ENCODE data around the gene CFAP210. TPM values are rescaled to one million over a fixed set of nuclear protein-coding genes. Genes with fewer than 3 reads are reported as not detected.

The CFAP210 gene
- total RNA-seq, 2 donors from 2014 or later, result not detected

DNA sequence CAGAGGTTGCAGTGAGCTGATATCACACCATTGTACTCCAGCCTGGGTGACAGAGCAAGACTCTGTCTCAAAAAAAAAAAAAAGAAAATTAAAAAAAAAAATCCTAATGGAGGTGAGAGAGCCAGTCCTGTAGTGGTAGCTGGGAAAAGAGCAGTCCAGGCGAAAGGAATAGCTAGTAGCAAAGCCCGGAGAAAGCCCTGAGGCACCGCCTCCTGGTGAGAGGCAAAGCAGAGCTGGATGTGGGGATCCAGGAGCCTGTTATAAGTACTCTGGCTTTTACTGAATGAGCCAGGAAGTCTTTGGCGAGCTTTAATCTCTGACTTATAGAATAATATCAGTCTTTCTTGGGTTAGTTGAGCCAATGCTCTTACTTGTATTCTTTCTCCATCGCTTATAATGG lies 32.9 kb upstream of the CFAP210 start:
- H3K27me3 ChIP-seq, result no peaks in the 10 kb centered on the region
- H3K36me3 ChIP-seq, result no peaks in the 10 kb centered on the region
- DNase-seq, result no peak
- no peak overlapping the region for H3K4me3 ChIP-seq
- no peaks in the 10 kb centered on the region for H3K9me3 ChIP-seq
- no peak overlapping the region for H3K9ac ChIP-seq (ENCODE audit: low read depth in 2 of 2, low read length in 2 of 2)
- H3K4me1 ChIP-seq, result no peaks in the 10 kb centered on the region
- intact Hi-C loops (cut with DNase I), result no loop called here
- TF ChIP-seq, protein P1, sequence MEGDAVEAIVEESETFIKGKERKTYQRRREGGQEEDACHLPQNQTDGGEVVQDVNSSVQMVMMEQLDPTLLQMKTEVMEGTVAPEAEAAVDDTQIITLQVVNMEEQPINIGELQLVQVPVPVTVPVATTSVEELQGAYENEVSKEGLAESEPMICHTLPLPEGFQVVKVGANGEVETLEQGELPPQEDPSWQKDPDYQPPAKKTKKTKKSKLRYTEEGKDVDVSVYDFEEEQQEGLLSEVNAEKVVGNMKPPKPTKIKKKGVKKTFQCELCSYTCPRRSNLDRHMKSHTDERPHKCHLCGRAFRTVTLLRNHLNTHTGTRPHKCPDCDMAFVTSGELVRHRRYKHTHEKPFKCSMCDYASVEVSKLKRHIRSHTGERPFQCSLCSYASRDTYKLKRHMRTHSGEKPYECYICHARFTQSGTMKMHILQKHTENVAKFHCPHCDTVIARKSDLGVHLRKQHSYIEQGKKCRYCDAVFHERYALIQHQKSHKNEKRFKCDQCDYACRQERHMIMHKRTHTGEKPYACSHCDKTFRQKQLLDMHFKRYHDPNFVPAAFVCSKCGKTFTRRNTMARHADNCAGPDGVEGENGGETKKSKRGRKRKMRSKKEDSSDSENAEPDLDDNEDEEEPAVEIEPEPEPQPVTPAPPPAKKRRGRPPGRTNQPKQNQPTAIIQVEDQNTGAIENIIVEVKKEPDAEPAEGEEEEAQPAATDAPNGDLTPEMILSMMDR (IDR thresholded peaks at IDR 0.05), result no peak
- H3K27ac ChIP-seq, result no peak overlapping the region

DNA sequence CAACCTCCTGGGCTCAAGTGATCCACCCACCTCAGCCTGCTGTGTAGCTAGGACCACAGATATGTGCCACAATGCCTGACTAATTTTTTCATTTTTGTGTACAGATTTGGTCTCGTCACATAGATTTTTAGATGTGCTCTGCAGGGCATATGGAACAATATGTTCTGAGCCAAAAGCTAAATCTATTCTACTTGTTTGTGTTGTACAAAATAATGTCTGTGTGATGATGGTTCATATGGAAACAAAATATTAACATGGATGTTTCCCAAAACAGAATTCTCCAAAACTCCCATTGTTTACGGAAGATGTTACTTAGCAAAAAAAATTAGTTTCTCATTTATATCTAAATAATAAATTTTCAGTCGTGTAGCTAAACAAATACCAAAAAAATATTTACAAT lies 26.8 kb upstream of the CFAP210 start:
- Histone ChIP-seq H3K4me1 (peaks cover 8% of the 10 kb centered on the region), H3K36me3 (no peaks in the 10 kb centered on the region), H3K4me3 (no peak overlapping the region), H3K27me3 (no peaks in the 10 kb centered on the region), H3K9ac (ENCODE audit: low read depth in 2 of 2, low read length in 2 of 2) (no peak overlapping the region), H3K27ac (no peak overlapping the region), H3K9me3 (no peaks in the 10 kb centered on the region)
- intact Hi-C loops (cut with DNase I), result no loop called here
- DNase-seq, result no peak
- TF ChIP-seq, protein P1 (IDR thresholded peaks at IDR 0.05), result no peak

DNA sequence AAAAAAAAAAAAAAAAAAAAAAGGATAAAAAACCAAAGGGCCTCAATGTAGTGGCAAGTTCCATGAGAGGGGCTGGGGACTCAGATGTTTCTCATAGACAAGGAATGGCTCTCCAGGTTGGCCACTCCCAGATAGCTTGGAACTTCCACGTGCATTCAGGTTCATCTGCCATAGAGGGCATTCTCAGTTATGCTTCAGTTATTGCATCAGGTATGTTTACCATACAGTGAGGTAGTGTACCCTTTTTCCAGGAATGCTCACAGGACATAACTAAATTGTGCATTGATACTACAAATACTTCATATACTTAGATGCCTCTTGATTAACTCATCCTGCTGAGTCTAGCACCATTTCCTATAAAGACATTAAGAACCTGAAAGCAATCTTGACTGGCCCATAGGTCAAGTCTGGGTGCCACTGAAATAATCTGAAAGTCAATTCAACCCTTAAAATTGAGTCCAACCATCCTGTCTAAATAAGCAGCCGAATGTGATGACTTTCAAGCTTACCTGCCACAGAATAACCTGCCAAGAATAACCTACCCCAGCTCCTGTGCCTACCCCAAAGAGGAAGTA lies 24.8 kb upstream of the CFAP210 start:
- TF ChIP-seq, protein P1 (IDR thresholded peaks at IDR 0.05), result no peak
- Histone ChIP-seq H3K27ac (no peak overlapping the region), H3K27me3 (no peaks in the 10 kb centered on the region), H3K9me3 (no peaks in the 10 kb centered on the region), H3K4me3 (no peak overlapping the region), H3K4me1 (peaks cover 17% of the 10 kb centered on the region), H3K36me3 (no peaks in the 10 kb centered on the region), H3K9ac (ENCODE audit: low read depth in 2 of 2, low read length in 2 of 2) (no peak overlapping the region)
- intact Hi-C loops (cut with DNase I), result no loop called here
- no peak for DNase-seq

DNA sequence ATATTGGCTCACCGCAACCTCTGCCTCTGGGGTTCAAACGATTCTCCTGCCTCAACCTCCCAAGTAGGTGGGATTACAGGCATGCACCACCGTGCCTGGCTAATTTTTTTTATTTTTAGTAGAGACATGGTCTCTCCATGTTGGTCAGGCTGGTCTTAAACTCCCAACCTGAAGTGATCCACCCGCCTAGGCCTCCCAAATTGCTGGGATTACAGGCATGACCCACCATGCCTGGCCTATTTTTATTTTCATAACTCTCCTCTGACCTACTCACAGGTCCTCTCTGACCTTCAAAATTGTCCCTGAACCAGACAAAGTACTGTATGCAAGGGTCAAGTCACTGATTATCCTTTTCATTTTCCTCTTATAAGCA lies 23.5 kb upstream of the CFAP210 start:
- H3K27ac ChIP-seq, result no peak overlapping the region
- no peaks in the 10 kb centered on the region for H3K27me3 ChIP-seq
- no peak overlapping the region for H3K4me3 ChIP-seq
- H3K9me3 ChIP-seq, result no peaks in the 10 kb centered on the region
- H3K9ac ChIP-seq (ENCODE audit: low read depth in 2 of 2, low read length in 2 of 2), result no peak overlapping the region
- peaks cover 17% of the 10 kb centered on the region for H3K4me1 ChIP-seq
- no peaks in the 10 kb centered on the region for H3K36me3 ChIP-seq
- intact Hi-C loops (cut with DNase I), result no loop called here
- no peak for DNase-seq
- TF ChIP-seq, protein P1 (IDR thresholded peaks at IDR 0.05), result no peak

DNA sequence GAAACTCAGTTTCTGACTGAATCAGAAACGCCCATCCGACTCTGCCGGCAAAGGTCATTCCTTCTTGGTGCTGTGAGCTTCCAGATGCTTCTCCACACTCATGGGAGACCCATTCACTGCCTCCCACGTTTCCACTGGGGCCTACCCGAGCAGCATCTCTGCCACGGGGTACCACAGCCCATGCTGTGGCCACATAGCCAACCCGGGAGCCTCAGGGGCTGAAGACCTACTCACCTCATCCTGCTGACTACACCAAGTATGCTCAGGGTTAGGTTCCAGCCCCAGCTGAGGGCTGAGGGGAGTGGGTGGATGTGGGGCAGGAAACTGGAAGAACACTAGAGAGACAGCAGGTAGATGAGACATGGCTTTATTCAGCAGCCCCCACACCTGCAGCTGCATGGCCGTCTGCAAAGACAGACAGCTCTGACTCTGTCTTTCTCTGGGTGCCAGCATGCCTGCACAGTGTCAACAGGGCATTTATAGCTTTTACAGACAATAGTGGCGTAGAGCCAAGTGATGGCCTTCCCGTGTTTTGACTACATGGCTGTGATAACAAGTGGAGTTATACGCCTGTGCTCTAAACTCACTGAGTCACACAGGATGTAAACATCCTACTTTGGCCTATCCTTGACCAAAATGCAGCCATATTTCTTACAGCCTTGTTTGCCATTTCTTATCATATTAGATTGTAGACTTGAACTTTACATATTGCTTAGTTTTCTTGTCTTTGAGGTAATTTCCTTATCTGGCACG lies 22.9 kb upstream of the CFAP210 start:
- H3K9me3 ChIP-seq, result no peaks in the 10 kb centered on the region
- H3K9ac ChIP-seq (ENCODE audit: low read depth in 2 of 2, low read length in 2 of 2), result peak overlapping the region in 1 of 2 donors; percentile 77
- H3K27ac ChIP-seq, result peak overlapping the region; percentile 75
- peak; percentile 85 for DNase-seq
- TF ChIP-seq, protein P1 (IDR thresholded peaks at IDR 0.05), result no peak
- intact Hi-C loops (cut with DNase I), result no loop called here
- H3K4me1 ChIP-seq, result peaks cover 19% of the 10 kb centered on the region
- H3K4me3 ChIP-seq, result no peak overlapping the region
- H3K36me3 ChIP-seq, result no peaks in the 10 kb centered on the region
- H3K27me3 ChIP-seq, result no peaks in the 10 kb centered on the region
